ENCODE results near the gene CDC16. TPM values are rescaled to one million over a fixed set of nuclear protein-coding genes. Genes with fewer than 3 reads are reported as not detected.
"Not testable (repeated sequence)": the region's sequence is repeated elsewhere in the genome, so short reads cannot be mapped to it uniquely, and the experiment has no call there.

Gene CDC16
- total RNA-seq = 91.4 and 93.2 TPM in 2 replicates

- intact Hi-C loops (cut with micrococcal nuclease) = loop anchor here (1.0 to 2.0 kb wide), 5 partner anchors 46 to 418 kb away; partner anchors contain the start of genes CHAMP1 and UPF3A
- Mint-ChIP-seq H3K27ac (peak within 1 kb of the TSS; percentile 81), H3K9me3 (peaks cover 3% of the 10 kb centered on the region), H3K4me3 (peak within 1 kb of the TSS; percentile 88), H3K36me3 (ENCODE audit: low read depth) (peaks cover 18% of the 10 kb centered on the region), H3K4me1 (ENCODE audit: low read depth) (peaks cover 22% of the 10 kb centered on the region), H3K27me3 (ENCODE audit: insufficient read depth) (peaks cover 8% of the 10 kb centered on the region)
- peak; percentile 80 for DNase-seq (ENCODE audit: low spot score)
Observed at GRCh38 chr13:114234645-114235421, at the start of gene CDC16. CDC16 (plus strand) TSS chr13:114234897; CDS start chr13:114235085, 188 bp downstream.

GRCh38 chr13:114185182-114185971 is 49.3 kb upstream of the CDC16 start:
- Mint-ChIP-seq H3K4me3 (no peak overlapping the region), H3K4me1 (ENCODE audit: low read depth) (peaks cover 2% of the 10 kb centered on the region), H3K36me3 (ENCODE audit: low read depth) (peaks cover 6% of the 10 kb centered on the region), H3K27me3 (ENCODE audit: insufficient read depth) (peaks cover 15% of the 10 kb centered on the region), H3K9me3 (peaks cover 29% of the 10 kb centered on the region), H3K27ac (no peak overlapping the region)
- intact Hi-C loops (cut with micrococcal nuclease) = no loop called here
- DNase-seq (ENCODE audit: low spot score) = no peak

DNA sequence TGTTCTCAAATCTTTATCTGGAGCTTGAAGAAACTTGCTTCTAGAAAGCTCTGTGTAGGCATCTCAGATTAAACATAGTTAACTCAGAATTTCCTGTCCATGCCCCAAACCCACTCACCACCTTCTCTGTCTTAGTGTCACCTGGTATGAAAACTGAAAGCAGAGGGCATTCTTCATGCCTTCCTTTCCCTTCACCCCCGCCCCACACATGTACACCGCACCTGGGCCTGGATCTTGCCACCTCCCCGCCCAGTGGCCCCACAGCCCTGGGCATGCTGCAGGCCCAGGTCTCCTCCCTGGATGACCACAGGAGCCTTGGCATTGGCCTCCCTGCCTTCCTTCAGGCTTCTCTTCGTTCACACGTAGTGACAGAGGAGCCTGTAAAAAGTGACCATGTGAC is 39.8 kb upstream of the CDC16 start:
- H3K4me3 Mint-ChIP-seq = no peak overlapping the region
- H3K4me1 Mint-ChIP-seq (ENCODE audit: low read depth) = peaks cover 8% of the 10 kb centered on the region
- peaks cover 9% of the 10 kb centered on the region for H3K36me3 Mint-ChIP-seq (ENCODE audit: low read depth)
- DNase-seq (ENCODE audit: low spot score) = no peak
- H3K9me3 Mint-ChIP-seq = peaks cover 9% of the 10 kb centered on the region
- H3K27ac Mint-ChIP-seq = peak overlapping the region; percentile 15
- intact Hi-C loops (cut with micrococcal nuclease) = no loop called here
- peaks cover 5% of the 10 kb centered on the region for H3K27me3 Mint-ChIP-seq (ENCODE audit: insufficient read depth)

GRCh38 chr13:114196629-114197028 is 38.1 kb upstream of the CDC16 start:
- peaks cover 1% of the 10 kb centered on the region for H3K36me3 Mint-ChIP-seq (ENCODE audit: low read depth)
- no peaks in the 10 kb centered on the region for H3K27me3 Mint-ChIP-seq (ENCODE audit: insufficient read depth)
- H3K9me3 Mint-ChIP-seq = no peaks in the 10 kb centered on the region
- DNase-seq (ENCODE audit: low spot score) = no peak
- intact Hi-C loops (cut with micrococcal nuclease) = no loop called here
- peaks cover 8% of the 10 kb centered on the region for H3K4me1 Mint-ChIP-seq (ENCODE audit: low read depth)
- H3K4me3 Mint-ChIP-seq = no peak overlapping the region
- no peak overlapping the region for H3K27ac Mint-ChIP-seq

GRCh38 chr13:114198556-114198955 is 36.1 kb upstream of the CDC16 start:
- Mint-ChIP-seq H3K4me3 (no peak overlapping the region), H3K27me3 (ENCODE audit: insufficient read depth) (no peaks in the 10 kb centered on the region), H3K27ac (no peak overlapping the region), H3K4me1 (ENCODE audit: low read depth) (peaks cover 24% of the 10 kb centered on the region), H3K36me3 (ENCODE audit: low read depth) (peaks cover 3% of the 10 kb centered on the region), H3K9me3 (no peaks in the 10 kb centered on the region)
- intact Hi-C loops (cut with micrococcal nuclease) = no loop called here
- no peak for DNase-seq (ENCODE audit: low spot score)

DNA sequence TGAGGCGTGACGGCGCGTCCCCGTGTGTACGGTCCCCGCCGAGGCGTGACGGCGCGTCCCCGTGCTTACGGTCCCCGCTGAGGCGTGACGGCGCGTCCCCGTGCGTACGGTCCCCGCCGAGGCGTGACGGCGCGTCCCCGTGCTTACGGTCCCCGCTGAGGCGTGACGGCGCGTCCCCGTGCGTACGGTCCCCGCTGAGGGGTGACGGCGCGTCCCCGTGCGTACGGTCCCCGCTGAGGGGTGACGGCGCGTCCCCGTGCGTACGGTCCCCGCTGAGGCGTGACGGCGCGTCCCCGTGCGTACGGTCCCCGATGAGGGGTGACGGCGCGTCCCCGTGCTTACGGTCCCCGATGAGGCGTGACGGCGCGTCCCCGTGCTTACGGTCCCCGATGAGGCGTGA is 35.2 kb upstream of the CDC16 start:
- H3K27ac Mint-ChIP-seq; H3K27me3 Mint-ChIP-seq (ENCODE audit: insufficient read depth); H3K9me3 Mint-ChIP-seq; H3K4me3 Mint-ChIP-seq; H3K36me3 Mint-ChIP-seq (ENCODE audit: low read depth); DNase-seq (ENCODE audit: low spot score); intact Hi-C loops (cut with micrococcal nuclease): not testable (repeated sequence)
- H3K4me1 Mint-ChIP-seq (ENCODE audit: low read depth) = peaks cover 30% of the 10 kb centered on the region

- Mint-ChIP-seq H3K9me3 (peaks cover 6% of the 10 kb centered on the region), H3K36me3 (ENCODE audit: low read depth) (peaks cover 3% of the 10 kb centered on the region), H3K27me3 (ENCODE audit: insufficient read depth) (peaks cover 3% of the 10 kb centered on the region), H3K27ac (no peak overlapping the region), H3K4me1 (ENCODE audit: low read depth) (peaks cover 27% of the 10 kb centered on the region), H3K4me3 (no peak overlapping the region)
- intact Hi-C loops (cut with micrococcal nuclease) = no loop called here
- DNase-seq (ENCODE audit: low spot score) = no peak
Observed at GRCh38 chr13:114199954-114200353, 34.7 kb upstream of the CDC16 start.

GRCh38 chr13:114200399-114200911 is 34.2 kb upstream of the CDC16 start:
- Mint-ChIP-seq H3K9me3 (peaks cover 7% of the 10 kb centered on the region), H3K27me3 (ENCODE audit: insufficient read depth) (peaks cover 5% of the 10 kb centered on the region), H3K4me1 (ENCODE audit: low read depth) (peaks cover 22% of the 10 kb centered on the region), H3K27ac (no peak overlapping the region), H3K36me3 (ENCODE audit: low read depth) (peaks cover 1% of the 10 kb centered on the region), H3K4me3 (no peak overlapping the region)
- DNase-seq (ENCODE audit: low spot score) = no peak
- intact Hi-C loops (cut with micrococcal nuclease) = no loop called here

DNA sequence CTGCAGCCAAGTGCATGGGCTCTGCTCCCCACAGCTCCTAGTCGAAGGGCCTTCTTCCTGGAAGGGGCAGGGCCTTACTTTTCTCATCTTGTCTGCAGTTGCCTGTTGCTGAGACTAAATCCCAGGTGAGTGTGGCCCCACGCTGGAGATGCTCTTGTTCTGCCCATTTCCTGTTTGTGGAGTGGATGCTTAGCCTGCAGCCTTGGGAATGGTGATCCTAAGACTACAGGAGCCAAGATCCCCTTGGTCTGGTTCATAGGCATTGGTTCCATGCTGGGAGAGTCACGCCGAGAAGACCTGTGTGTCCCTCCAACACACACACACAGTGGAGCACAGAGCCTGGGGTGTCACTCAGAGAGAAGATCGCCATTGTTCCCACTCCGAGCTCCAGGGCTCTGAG is 32.1 kb upstream of the CDC16 start:
- peaks cover 2% of the 10 kb centered on the region for H3K36me3 Mint-ChIP-seq (ENCODE audit: low read depth)
- intact Hi-C loops (cut with micrococcal nuclease) = no loop called here
- no peak overlapping the region for H3K4me3 Mint-ChIP-seq
- H3K4me1 Mint-ChIP-seq (ENCODE audit: low read depth) = peaks cover 22% of the 10 kb centered on the region
- peaks cover 5% of the 10 kb centered on the region for H3K27me3 Mint-ChIP-seq (ENCODE audit: insufficient read depth)
- DNase-seq (ENCODE audit: low spot score) = no peak
- no peak overlapping the region for H3K27ac Mint-ChIP-seq
- H3K9me3 Mint-ChIP-seq = peaks cover 10% of the 10 kb centered on the region

GRCh38 chr13:114203536-114203935 is 31.2 kb upstream of the CDC16 start:
- H3K27ac Mint-ChIP-seq = no peak overlapping the region

DNA sequence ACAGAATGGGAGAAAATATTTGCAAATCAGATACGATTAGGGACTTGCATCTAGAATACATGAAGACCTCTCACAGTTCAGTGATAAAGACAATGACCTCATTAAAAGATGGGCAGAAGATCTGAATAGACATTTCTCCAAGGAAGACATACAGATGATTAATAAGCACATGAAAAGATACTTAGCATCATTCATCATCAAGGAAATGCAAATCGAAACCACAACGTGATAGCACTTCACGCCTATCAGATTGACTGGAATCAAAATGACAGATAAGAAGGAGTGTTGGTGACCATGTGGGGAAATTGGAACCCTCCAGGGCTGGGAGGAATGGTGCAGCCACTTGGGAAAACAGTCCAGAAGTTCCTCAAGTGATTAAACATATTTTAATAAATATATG is 29.8 kb upstream of the CDC16 start:
- Mint-ChIP-seq H3K27ac (no peak overlapping the region), H3K27me3 (ENCODE audit: insufficient read depth) (peaks cover 8% of the 10 kb centered on the region), H3K36me3 (ENCODE audit: low read depth) (peaks cover 2% of the 10 kb centered on the region), H3K9me3 (peaks cover 10% of the 10 kb centered on the region), H3K4me1 (ENCODE audit: low read depth) (peaks cover 22% of the 10 kb centered on the region), H3K4me3 (no peak overlapping the region)
- intact Hi-C loops (cut with micrococcal nuclease) = no loop called here
- DNase-seq (ENCODE audit: low spot score) = no peak

More at GRCh38 chr13:114203536-114203935, 31.2 kb upstream of the CDC16 start:
- peaks cover 22% of the 10 kb centered on the region for H3K4me1 Mint-ChIP-seq (ENCODE audit: low read depth)
- DNase-seq (ENCODE audit: low spot score) = no peak
- peaks cover 10% of the 10 kb centered on the region for H3K9me3 Mint-ChIP-seq
- intact Hi-C loops (cut with micrococcal nuclease) = no loop called here
- H3K36me3 Mint-ChIP-seq (ENCODE audit: low read depth) = peaks cover 2% of the 10 kb centered on the region
- H3K27me3 Mint-ChIP-seq (ENCODE audit: insufficient read depth) = peaks cover 5% of the 10 kb centered on the region
- H3K4me3 Mint-ChIP-seq = no peak overlapping the region

- intact Hi-C loops (cut with micrococcal nuclease) = no loop called here
- DNase-seq (ENCODE audit: low spot score) = no peak
- H3K36me3 Mint-ChIP-seq (ENCODE audit: low read depth) = peaks cover 4% of the 10 kb centered on the region
- H3K9me3 Mint-ChIP-seq = peaks cover 10% of the 10 kb centered on the region
- peaks cover 14% of the 10 kb centered on the region for H3K4me1 Mint-ChIP-seq (ENCODE audit: low read depth)
- H3K27ac Mint-ChIP-seq = no peak overlapping the region
- peaks cover 18% of the 10 kb centered on the region for H3K27me3 Mint-ChIP-seq (ENCODE audit: insufficient read depth)
- no peak overlapping the region for H3K4me3 Mint-ChIP-seq
Observed at GRCh38 chr13:114208134-114208533, 26.6 kb upstream of the CDC16 start.
